HepG2 (cell line): ENCODE results near the gene NCMAP.
A peak's percentile ranks its signal among the peaks of the same experiment; 100 is the strongest.

Source experiments
- AKAP8 ChIP-seq: sonication (generic); formaldehyde crosslinking; IDR thresholded peaks from 2 replicates; pipeline ENCODE4 v1.5.1; 2020; ENCODE audit warnings: mild to moderate bottlenecking, missing genetic modification reagents
- CC2D1A ChIP-seq: sonication (generic); formaldehyde crosslinking; IDR thresholded peaks from 2 replicates; pipeline ENCODE4 v1.8.1; 2023; ENCODE audit warnings: mild to moderate bottlenecking, missing genetic modification reagents
- CTCF ChIP-seq: sonication (generic); formaldehyde crosslinking; IDR thresholded peaks from 2 replicates; pipeline ENCODE4 v1.5.0; 2020; ENCODE audit warnings: mild to moderate bottlenecking, missing genetic modification reagents, moderate library complexity
- GPBP1L1 ChIP-seq: sonication (generic); formaldehyde crosslinking; IDR thresholded peaks from 2 replicates; pipeline ENCODE4 v1.5.0; 2020; ENCODE audit warnings: mild to moderate bottlenecking, missing genetic modification reagents
- KDM5A ChIP-seq: fragments of 200-600 bp; sonication (generic); IDR thresholded peaks from 2 replicates; pipeline ENCODE4 v1.7.0; 2018; ENCODE audit warnings: antibody characterized with exemption, mild to moderate bottlenecking, low read length, borderline replicate concordance
- REST ChIP-seq, 2 experiments: IDR thresholded peaks; 2 replicates each; pipeline ENCODE4 v1.6.1; 2011 to 2012; ENCODE audit warnings: low read length in 2 of 2, borderline replicate concordance in 1 of 2, low read depth in 1 of 2, mild to moderate bottlenecking in 1 of 2, moderate library complexity in 1 of 2
- ZBED4 ChIP-seq: sonication (generic); formaldehyde crosslinking; IDR thresholded peaks from 2 replicates; pipeline ENCODE4 v1.4.0; 2020; ENCODE audit warnings: missing genetic modification reagents, borderline replicate concordance
- ZNF704 ChIP-seq: sonication (generic); formaldehyde crosslinking; IDR thresholded peaks from 2 replicates; pipeline ENCODE4 v1.8.1; 2023; ENCODE audit warnings: mild to moderate bottlenecking, inconsistent platforms, moderate library complexity, missing genetic modification reagents, borderline replicate concordance
- ZSCAN5A ChIP-seq: sonication (generic); formaldehyde crosslinking; IDR thresholded peaks from 2 replicates; pipeline ENCODE4 v1.8.0; 2022; ENCODE audit warnings: mild to moderate bottlenecking, missing genetic modification reagents, borderline replicate concordance

- TF ChIP-seq GPBP1L1 (CRISPR knock-in tag): no peak
- no peak for TF ChIP-seq KDM5A
- peak; percentile 19; the same call in 1 of the 2 replicates for TF ChIP-seq CTCF (CRISPR knock-in tag)
- TF ChIP-seq ZNF704 (CRISPR knock-in tag): no peak
- TF ChIP-seq ZSCAN5A (CRISPR knock-in tag): no peak
- TF ChIP-seq AKAP8 (CRISPR knock-in tag): no peak
- no peak for TF ChIP-seq CC2D1A
- TF ChIP-seq REST (IDR thresholded peaks at IDR 0.05; ENCODE audit: borderline replicate concordance in 1 of 2, low read depth in 1 of 2, low read length in 2 of 2): no peak
- TF ChIP-seq ZBED4 (CRISPR knock-in tag): no peak
These were observed 76.9 kb downstream of the NCMAP start for GRCh38 chr1:24632832-24633175.
